Measurements from ENCODE around the gene ZNF652.
A peak's percentile ranks its signal among the peaks of the same experiment; 100 is the strongest.

Gene ZNF652

GRCh38 chr17:49361902-49362722, at the start of gene ZNF652:
Gene ZNF652, minus strand, starts transcription at chr17:49362250. Its CDS starts 44,525 bp downstream, at chr17:49317725.
- POLR2A ChIA-PET: interaction anchor here (0.6 to 1.2 kb wide), 7 partner anchors 10 to 53 kb away, joined by 3 to 4 read pairs (median 3); partner anchors contain the start of gene PHB1
- peak; percentile 98 for DNase-seq (ENCODE audit: extremely low spot score)
- CTCF ChIA-PET: interaction anchor here (0.5 to 0.6 kb wide), 2 partner anchors 13 to 146 kb away, joined by 3 to 5 read pairs; no protein-coding TSS in a partner anchor
- TF ChIP-seq LEF1 (IDR thresholded peaks at IDR 0.05; ENCODE audit: borderline replicate concordance) (peak; percentile 33; the same call in 1 of the 2 replicates), ARNT (IDR thresholded peaks at IDR 0.05) (0 out of 2 replicates have a peak, but pooled peaks have one; percentile 5), NFRKB (IDR thresholded peaks at IDR 0.05) (no peak)

GRCh38 chr17:49409066-49409465, 47.0 kb upstream of the ZNF652 start:
- POLR2A ChIA-PET: no interaction called here

GRCh38 chr17:49407981-49408501, 46.0 kb upstream of the ZNF652 start:
- peak; percentile 90 for DNase-seq (ENCODE audit: extremely low spot score)
- CTCF ChIA-PET: interaction anchor here (0.5 to 2.3 kb wide), 14 partner anchors 9 to 274 kb away, joined by 3 to 41 read pairs (median 3); no protein-coding TSS in a partner anchor
- POLR2A ChIA-PET: interaction anchor here (1.5 kb wide), 1 partner anchor 144 kb away, joined by 3 read pairs; no protein-coding TSS in a partner anchor
- TF ChIP-seq, protein P1, sequence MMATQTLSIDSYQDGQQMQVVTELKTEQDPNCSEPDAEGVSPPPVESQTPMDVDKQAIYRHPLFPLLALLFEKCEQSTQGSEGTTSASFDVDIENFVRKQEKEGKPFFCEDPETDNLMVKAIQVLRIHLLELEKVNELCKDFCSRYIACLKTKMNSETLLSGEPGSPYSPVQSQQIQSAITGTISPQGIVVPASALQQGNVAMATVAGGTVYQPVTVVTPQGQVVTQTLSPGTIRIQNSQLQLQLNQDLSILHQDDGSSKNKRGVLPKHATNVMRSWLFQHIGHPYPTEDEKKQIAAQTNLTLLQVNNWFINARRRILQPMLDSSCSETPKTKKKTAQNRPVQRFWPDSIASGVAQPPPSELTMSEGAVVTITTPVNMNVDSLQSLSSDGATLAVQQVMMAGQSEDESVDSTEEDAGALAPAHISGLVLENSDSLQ (IDR thresholded peaks at IDR 0.05): no peak
- TF ChIP-seq HDGF (IDR thresholded peaks at IDR 0.05; ENCODE audit: borderline replicate concordance) (no peak), FOXK2 (IDR thresholded peaks at IDR 0.05) (no peak), ELF4 (IDR thresholded peaks at IDR 0.05) (no peak), CTBP1 (IDR thresholded peaks at IDR 0.05; ENCODE audit: borderline replicate concordance) (no peak), TARDBP (IDR thresholded peaks at IDR 0.05) (no peak), FOXM1 (IDR thresholded peaks at IDR 0.05; ENCODE audit: borderline replicate concordance) (no peak), ARNT (IDR thresholded peaks at IDR 0.05) (no peak), SP1 (IDR thresholded peaks at IDR 0.05) (no peak), FOXA1 (IDR thresholded peaks at IDR 0.05) (no peak)

More at GRCh38 chr17:49409066-49409465, 47.0 kb upstream of the ZNF652 start:
- no peak for TF ChIP-seq FOXM1 (IDR thresholded peaks at IDR 0.05; ENCODE audit: borderline replicate concordance)
- TF ChIP-seq ELF4 (IDR thresholded peaks at IDR 0.05): no peak
- TF ChIP-seq, protein P1 (IDR thresholded peaks at IDR 0.05): no peak
- no peak for TF ChIP-seq HDGF (IDR thresholded peaks at IDR 0.05; ENCODE audit: borderline replicate concordance)
- no peak for TF ChIP-seq FOXK2 (IDR thresholded peaks at IDR 0.05)
- DNase-seq (ENCODE audit: extremely low spot score): no peak
- CTCF ChIA-PET: interaction anchor here (1.0 to 2.3 kb wide), 4 partner anchors 10 to 148 kb away, joined by 4 to 41 read pairs (median 7); no protein-coding TSS in a partner anchor

GRCh38 chr17:49407086-49407485, 45.0 kb upstream of the ZNF652 start:
- TF ChIP-seq ELF4 (IDR thresholded peaks at IDR 0.05) (no peak), CTBP1 (IDR thresholded peaks at IDR 0.05; ENCODE audit: borderline replicate concordance) (no peak), SUZ12 (IDR thresholded peaks at IDR 0.05) (no peak), HDGF (IDR thresholded peaks at IDR 0.05; ENCODE audit: borderline replicate concordance) (no peak), FOXM1 (IDR thresholded peaks at IDR 0.05; ENCODE audit: borderline replicate concordance) (no peak), SP1 (IDR thresholded peaks at IDR 0.05) (no peak), L3MBTL2 (conservative IDR thresholded peaks at IDR 0.05) (no peak), LEF1 (IDR thresholded peaks at IDR 0.05; ENCODE audit: borderline replicate concordance) (no peak)
- TF ChIP-seq, protein P1 (IDR thresholded peaks at IDR 0.05): no peak
- CTCF ChIA-PET: interaction anchor here (1.0 to 2.3 kb wide), 4 partner anchors 8 to 275 kb away, joined by 3 to 41 read pairs (median 7); no protein-coding TSS in a partner anchor
- DNase-seq (ENCODE audit: extremely low spot score): no peak
- POLR2A ChIA-PET: interaction anchor here (1.5 kb wide), 1 partner anchor 145 kb away, joined by 3 read pairs; no protein-coding TSS in a partner anchor

GRCh38 chr17:49406421-49407061, 44.5 kb upstream of the ZNF652 start:
- no peak for DNase-seq (ENCODE audit: extremely low spot score)
- TF ChIP-seq NFRKB (IDR thresholded peaks at IDR 0.05): no peak
- no peak for TF ChIP-seq TARDBP (IDR thresholded peaks at IDR 0.05)
- TF ChIP-seq LEF1 (IDR thresholded peaks at IDR 0.05; ENCODE audit: borderline replicate concordance): no peak
- no peak for TF ChIP-seq CTBP1 (IDR thresholded peaks at IDR 0.05; ENCODE audit: borderline replicate concordance)
- TF ChIP-seq HDGF (IDR thresholded peaks at IDR 0.05; ENCODE audit: borderline replicate concordance): no peak
- TF ChIP-seq SP1 (IDR thresholded peaks at IDR 0.05): no peak
- no peak for TF ChIP-seq ZNF384 (IDR thresholded peaks at IDR 0.05)
- no peak for TF ChIP-seq FOXM1 (IDR thresholded peaks at IDR 0.05; ENCODE audit: borderline replicate concordance)
- TF ChIP-seq ARNT (IDR thresholded peaks at IDR 0.05): no peak
- TF ChIP-seq FOXA1 (IDR thresholded peaks at IDR 0.05): no peak
- TF ChIP-seq, protein P1 (IDR thresholded peaks at IDR 0.05): no peak
- TF ChIP-seq L3MBTL2 (conservative IDR thresholded peaks at IDR 0.05): no peak
- TF ChIP-seq FOXK2 (IDR thresholded peaks at IDR 0.05): no peak
- no peak for TF ChIP-seq BHLHE40 (IDR thresholded peaks at IDR 0.05; ENCODE audit: borderline replicate concordance)
- no peak for TF ChIP-seq SUZ12 (IDR thresholded peaks at IDR 0.05)
- no peak for TF ChIP-seq ELF4 (IDR thresholded peaks at IDR 0.05)
- CTCF ChIA-PET: interaction anchor here (2.0 to 2.3 kb wide), 2 partner anchors 36 to 150 kb away, joined by 5 to 41 read pairs; no protein-coding TSS in a partner anchor
- POLR2A ChIA-PET: no interaction called here
